KMS-11 (cell line): ENCODE data around the gene SPPL2B.

Source experiments
- H2AFZ ChIP-seq: fragments of 200-600 bp; sonication (generic); 2 replicates; pipeline ENCODE4 v1.6.1; 2016; ENCODE audit warnings: antibody characterized with exemption, mixed run types, low read depth
- H3K27ac ChIP-seq: fragments of 200-600 bp; sonication (generic); 2 replicates; pipeline ENCODE4 v1.6.1; 2016; ENCODE audit warnings: mild to moderate bottlenecking, mixed run types
- H3K27me3 ChIP-seq: fragments of 200-600 bp; sonication (generic); 2 replicates; pipeline ENCODE4 v1.6.1; 2017; ENCODE audit warnings: mild to moderate bottlenecking, low read depth, mixed run types, moderate library complexity; ENCODE audit not compliant: insufficient read depth
- H3K36me3 ChIP-seq: fragments of 200-600 bp; sonication (generic); 2 replicates; pipeline ENCODE4 v1.6.1; 2017; ENCODE audit warnings: mild to moderate bottlenecking, mixed run types; ENCODE audit not compliant: insufficient read depth
- H3K4me1 ChIP-seq: fragments of 200-600 bp; sonication (generic); 2 replicates; pipeline ENCODE4 v1.6.1; 2016; ENCODE audit warnings: mild to moderate bottlenecking, low read depth, mixed run types; ENCODE audit not compliant: poor library complexity, severe bottlenecking
- H3K4me2 ChIP-seq: fragments of 200-600 bp; sonication (generic); 2 replicates; pipeline ENCODE4 v1.7.0; 2016; ENCODE audit warnings: mild to moderate bottlenecking, mixed run types
- H3K4me3 ChIP-seq: fragments of 200-600 bp; sonication (generic); IDR thresholded peaks from 2 replicates; pipeline ENCODE4 v1.6.1; 2017; ENCODE audit warnings: low read depth, low read length, mixed read lengths; ENCODE audit not compliant: insufficient read depth
- H3K79me2 ChIP-seq: fragments of 200-600 bp; sonication (generic); 2 replicates; pipeline ENCODE4 v1.6.1; 2016; ENCODE audit warnings: low read depth, mixed run types; ENCODE audit not compliant: insufficient read depth
- H3K9ac ChIP-seq: fragments of 200-600 bp; sonication (generic); 2 replicates; pipeline ENCODE4 v1.6.1; 2016; ENCODE audit warnings: mild to moderate bottlenecking, mixed run types
- H4K20me1 ChIP-seq: fragments of 200-600 bp; sonication (generic); 2 replicates; pipeline ENCODE4 v1.6.1; 2016; ENCODE audit warnings: mild to moderate bottlenecking, mixed run types; ENCODE audit not compliant: insufficient read depth
- TF ChIP-seq, protein P1 (sequence below): fragments of 200-600 bp; sonication (generic); conservative IDR thresholded peaks from 2 replicates; pipeline ENCODE4 v1.6.1; 2017; ENCODE audit warnings: low read depth, mild to moderate bottlenecking, antibody characterized with exemption, low read length, moderate library complexity, mixed read lengths

The SPPL2B gene

GRCh38 chr19:2311093-2311492 lies 17.4 kb upstream of the SPPL2B start:
- Histone ChIP-seq H3K4me1 (peaks cover 6% of the 10 kb centered on the region), H3K27me3 (peaks cover 23% of the 10 kb centered on the region; the same call in 1 of the 2 replicates)

DNA sequence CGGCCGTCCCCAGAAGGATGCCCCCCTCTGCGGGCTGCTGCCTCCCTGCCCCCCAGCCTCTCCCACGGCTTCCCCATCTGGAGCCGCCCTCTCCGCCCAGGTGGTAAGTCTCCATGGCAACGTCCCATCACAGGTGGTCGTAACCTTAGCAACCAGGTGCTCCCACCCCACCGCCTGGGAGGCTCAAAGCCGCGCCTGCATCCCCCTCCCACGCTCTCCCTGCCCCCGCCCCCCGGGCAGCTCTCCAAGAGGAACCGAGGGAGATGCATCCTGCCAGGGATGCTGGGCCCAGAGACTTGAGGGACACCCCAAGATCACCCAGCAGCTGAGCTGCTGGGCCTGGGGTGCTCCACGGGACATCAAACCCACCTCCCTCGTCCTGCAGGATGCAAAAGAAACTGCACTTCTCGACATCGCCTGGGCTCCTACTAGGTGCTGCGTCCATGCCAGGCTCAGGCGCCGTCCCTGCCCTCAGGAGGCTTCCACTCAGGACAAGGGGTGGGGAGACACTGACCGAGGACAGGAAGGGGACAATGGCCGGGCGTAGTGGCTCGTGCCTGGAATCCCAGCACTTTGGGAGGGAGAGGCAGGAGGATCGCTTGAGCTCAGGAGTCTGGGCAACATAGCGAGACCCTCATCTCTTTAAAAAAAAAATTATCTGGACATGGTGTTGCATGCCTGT lies 15.5 kb upstream of the SPPL2B start:
- H3K36me3 ChIP-seq, result no peaks in the 10 kb centered on the region
- no peak overlapping the region for H3K27ac ChIP-seq
- TF ChIP-seq, protein P1, sequence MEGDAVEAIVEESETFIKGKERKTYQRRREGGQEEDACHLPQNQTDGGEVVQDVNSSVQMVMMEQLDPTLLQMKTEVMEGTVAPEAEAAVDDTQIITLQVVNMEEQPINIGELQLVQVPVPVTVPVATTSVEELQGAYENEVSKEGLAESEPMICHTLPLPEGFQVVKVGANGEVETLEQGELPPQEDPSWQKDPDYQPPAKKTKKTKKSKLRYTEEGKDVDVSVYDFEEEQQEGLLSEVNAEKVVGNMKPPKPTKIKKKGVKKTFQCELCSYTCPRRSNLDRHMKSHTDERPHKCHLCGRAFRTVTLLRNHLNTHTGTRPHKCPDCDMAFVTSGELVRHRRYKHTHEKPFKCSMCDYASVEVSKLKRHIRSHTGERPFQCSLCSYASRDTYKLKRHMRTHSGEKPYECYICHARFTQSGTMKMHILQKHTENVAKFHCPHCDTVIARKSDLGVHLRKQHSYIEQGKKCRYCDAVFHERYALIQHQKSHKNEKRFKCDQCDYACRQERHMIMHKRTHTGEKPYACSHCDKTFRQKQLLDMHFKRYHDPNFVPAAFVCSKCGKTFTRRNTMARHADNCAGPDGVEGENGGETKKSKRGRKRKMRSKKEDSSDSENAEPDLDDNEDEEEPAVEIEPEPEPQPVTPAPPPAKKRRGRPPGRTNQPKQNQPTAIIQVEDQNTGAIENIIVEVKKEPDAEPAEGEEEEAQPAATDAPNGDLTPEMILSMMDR, result no peak
- no peaks in the 10 kb centered on the region for H4K20me1 ChIP-seq
- H3K79me2 ChIP-seq, result no peaks in the 10 kb centered on the region
- H3K4me1 ChIP-seq, result peaks cover 6% of the 10 kb centered on the region
- peaks cover 13% of the 10 kb centered on the region; the same call in 1 of the 2 replicates for H3K27me3 ChIP-seq
- no peak overlapping the region for H2AFZ ChIP-seq
- H3K4me3 ChIP-seq, result no peak overlapping the region
- no peak overlapping the region for H3K9ac ChIP-seq
- H3K4me2 ChIP-seq, result no peak overlapping the region

More at GRCh38 chr19:2311093-2311492, 17.4 kb upstream of the SPPL2B start:
- no peak overlapping the region for H2AFZ ChIP-seq
- no peak overlapping the region for H3K27ac ChIP-seq
- H3K36me3 ChIP-seq, result no peaks in the 10 kb centered on the region
- H3K4me3 ChIP-seq, result no peak overlapping the region
- H3K4me2 ChIP-seq, result no peak overlapping the region
- no peaks in the 10 kb centered on the region for H4K20me1 ChIP-seq
- H3K79me2 ChIP-seq, result no peaks in the 10 kb centered on the region
- H3K9ac ChIP-seq, result no peak overlapping the region
- TF ChIP-seq, protein P1, result no peak

DNA sequence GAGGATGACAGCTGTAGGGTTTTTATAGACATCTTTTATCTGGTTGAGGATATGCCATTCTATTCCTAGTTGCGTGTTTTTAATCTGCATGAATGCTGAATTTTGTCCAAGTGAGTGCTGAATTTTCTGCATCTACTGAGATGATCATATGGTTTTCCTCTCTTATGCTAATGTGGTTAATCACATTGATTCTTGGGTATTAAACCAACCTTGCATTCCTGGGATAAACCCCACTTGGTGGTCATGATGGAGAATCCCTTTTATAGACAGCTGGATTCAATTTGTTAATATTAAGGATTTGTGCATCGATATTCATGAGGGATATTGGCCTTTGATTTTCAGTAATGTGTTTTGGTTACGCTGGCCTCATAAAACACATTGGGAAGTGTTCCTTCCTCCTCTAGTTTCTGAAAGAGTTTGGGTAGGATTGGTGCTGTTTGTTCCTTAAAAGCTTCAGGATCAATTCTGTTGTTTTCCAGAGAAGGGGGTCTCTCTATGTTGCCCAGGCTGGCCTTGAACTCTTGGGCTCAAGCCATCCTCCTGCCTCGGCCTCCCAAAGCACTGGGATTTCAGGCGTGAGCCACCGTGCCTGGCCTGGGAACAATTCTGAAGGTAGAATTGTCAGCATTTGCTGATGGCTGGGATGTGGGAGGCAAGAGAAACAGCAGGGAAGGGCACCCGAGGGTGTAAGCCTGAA lies 13.2 kb upstream of the SPPL2B start:
- TF ChIP-seq, protein P1, result no peak
- Histone ChIP-seq H2AFZ (no peak overlapping the region), H3K9ac (no peak overlapping the region), H3K4me2 (no peak overlapping the region), H3K4me3 (no peak overlapping the region), H4K20me1 (no peaks in the 10 kb centered on the region), H3K36me3 (no peaks in the 10 kb centered on the region), H3K27ac (no peak overlapping the region), H3K79me2 (no peaks in the 10 kb centered on the region), H3K4me1 (no peaks in the 10 kb centered on the region), H3K27me3 (peaks cover 4% of the 10 kb centered on the region; the same call in 1 of the 2 replicates)

- TF ChIP-seq, protein P1, result 0 out of 2 replicates have a peak, but pooled peaks have one; percentile 24
- Histone ChIP-seq H3K4me2 (no peak overlapping the region), H4K20me1 (no peaks in the 10 kb centered on the region), H2AFZ (no peak overlapping the region), H3K36me3 (no peaks in the 10 kb centered on the region), H3K9ac (no peak overlapping the region), H3K27ac (no peak overlapping the region), H3K79me2 (no peaks in the 10 kb centered on the region), H3K27me3 (peaks cover 4% of the 10 kb centered on the region; the same call in 1 of the 2 replicates), H3K4me3 (no peak overlapping the region), H3K4me1 (no peaks in the 10 kb centered on the region)
Observed at GRCh38 chr19:2315818-2316353, 12.6 kb upstream of the SPPL2B start.
